Endothelial cell of umbilical vein (primary cell): ENCODE measurements around the gene SH3TC1. TPM values are rescaled to one million over a fixed set of nuclear protein-coding genes. Genes with fewer than 3 reads are reported as not detected.

Source experiments
- BruUV-seq: library from RNA; stranded (reverse); fragments of 400-500 nt; replicated peaks from 2 replicates; lab custom pipeline; 2021; lab: Mats Ljungman, UMichigan
- CTCF ChIA-PET: fragments of 300-600, 350-600 bp; sonication (Branson Sonifier 250); formaldehyde crosslinking; loops from one replicate; lab custom pipeline; 2021; ENCODE audit warnings: antibody characterized with exemption, inconsistent platforms; lab: Charles Lee
- POLR2A ChIA-PET: fragments of 300-600, 350-600 bp; sonication (Branson Sonifier 250); formaldehyde crosslinking; loops from one replicate; lab custom pipeline; 2021; ENCODE audit warnings: antibody characterized with exemption, inconsistent platforms; lab: Charles Lee
- DNase-seq: peaks from one replicate; pipeline ENCODE4 v3.0.0-alpha.2; 2011; ENCODE audit warnings: low read depth, low spot score
- FAIRE-seq: peaks from 2 replicates; lab custom pipeline; 2011; peaks lifted over from hg19 to GRCh38; lab: Jason Lieb, UNC
- H2AFZ ChIP-seq: 2 replicates; pipeline ENCODE4 v1.6.0; 2012; ENCODE audit warnings: low read depth, low read length, control low read depth, inconsistent platforms
- H3K27ac ChIP-seq: 2 replicates; pipeline ENCODE4 v1.5.1; 2011; ENCODE audit warnings: low read depth, mild to moderate bottlenecking, control low read depth, low read length, moderate library complexity; ENCODE audit not compliant: insufficient read depth
- H3K27me3 ChIP-seq, 2 experiments: 2 replicates each; pipeline versions ENCODE4 v1.6.0 to v1.6.1; 2011; ENCODE audit warnings: low read length in 2 of 2, mixed read lengths in 1 of 2; ENCODE audit not compliant: control insufficient read depth in 2 of 2, insufficient read depth in 2 of 2
- H3K36me3 ChIP-seq, 2 experiments: 2 replicates in 1 of 2; 3 replicates in 1 of 2; pipeline ENCODE4 v1.5.1; 2011; ENCODE audit warnings: low read length in 2 of 2, mild to moderate bottlenecking in 1 of 2, moderate library complexity in 1 of 2; ENCODE audit not compliant: control insufficient read depth in 2 of 2, insufficient read depth in 2 of 2; ENCODE audit errors: extremely low read depth in 1 of 2
- H3K4me1 ChIP-seq: 3 replicates; pipeline ENCODE4 v1.5.1; 2011; ENCODE audit warnings: mild to moderate bottlenecking, low read length; ENCODE audit not compliant: control insufficient read depth, insufficient read depth; ENCODE audit errors: extremely low read depth
- H3K4me2 ChIP-seq: 2 replicates; pipeline ENCODE4 v1.6.1; 2011; ENCODE audit warnings: low read length, control low read depth, mixed read lengths; ENCODE audit not compliant: insufficient read depth
- H3K4me3 ChIP-seq, 3 experiments: fragments of 200-600 bp in 1 of 3; sonication (generic), shearing (Covaris generic) in 1 of 3; replicated peaks in 1 of 3; 2 replicates each; pipeline ENCODE4 v1.5.1; 2011 to 2016; ENCODE audit warnings: control low read depth in 3 of 3, low read length in 3 of 3, mild to moderate bottlenecking in 2 of 3, inconsistent platforms in 1 of 3, low read depth in 1 of 3, moderate library complexity in 1 of 3; ENCODE audit not compliant: insufficient read depth in 1 of 3
- H3K79me2 ChIP-seq: 2 replicates; pipeline ENCODE4 v1.6.0; 2012; ENCODE audit warnings: low read length, inconsistent platforms; ENCODE audit not compliant: control insufficient read depth, insufficient read depth
- H3K9ac ChIP-seq: replicated peaks from 2 replicates; pipeline ENCODE3; 2011; ENCODE audit warnings: low read length, control low read depth; ENCODE audit not compliant: insufficient read depth; ENCODE audit errors: extremely low read depth
- H3K9me1 ChIP-seq: replicated peaks from 3 replicates; pipeline ENCODE4 v1.6.0; 2011; ENCODE audit warnings: mild to moderate bottlenecking, low read length; ENCODE audit not compliant: control insufficient read depth, insufficient read depth; ENCODE audit errors: extremely low read depth
- H3K9me3 ChIP-seq: replicated peaks from 2 replicates; pipeline ENCODE4 v1.5.1; 2012; ENCODE audit warnings: low read length, inconsistent platforms; ENCODE audit not compliant: control insufficient read depth, insufficient read depth
- H4K20me1 ChIP-seq: replicated peaks from 2 replicates; pipeline ENCODE3; 2011; ENCODE audit warnings: mild to moderate bottlenecking, low read length; ENCODE audit not compliant: control insufficient read depth, insufficient read depth; ENCODE audit errors: extremely low read depth
- EZH2 ChIP-seq: IDR thresholded peaks from 2 replicates; pipeline ENCODE4 v1.6.1; 2012; ENCODE audit warnings: borderline replicate concordance, low read depth, mild to moderate bottlenecking, moderate library complexity, low read length, inconsistent platforms; ENCODE audit not compliant: severe bottlenecking
- FOS ChIP-seq: IDR thresholded peaks from 2 replicates; pipeline ENCODE4 v1.6.1; 2011; ENCODE audit warnings: mild to moderate bottlenecking, low read length, moderate library complexity, borderline replicate concordance; ENCODE audit not compliant: insufficient read depth
- GATA2 ChIP-seq: IDR thresholded peaks from 2 replicates; pipeline ENCODE4 v1.7.0; 2011; ENCODE audit warnings: low read depth, mild to moderate bottlenecking, moderate library complexity, mixed read lengths, low read length; ENCODE audit not compliant: insufficient read length, insufficient read depth
- JUN ChIP-seq: IDR thresholded peaks from 2 replicates; pipeline ENCODE4 v1.6.1; 2011; ENCODE audit warnings: borderline replicate concordance, low read depth; ENCODE audit not compliant: insufficient read length, insufficient read depth
- MYC ChIP-seq: IDR thresholded peaks from one replicate; pipeline ENCODE4 v1.6.1; 2011; ENCODE audit warnings: mild to moderate bottlenecking, low read depth, low read length
- POLR2A ChIP-seq: IDR thresholded peaks from 2 replicates; pipeline ENCODE4 v1.6.1; 2012; ENCODE audit warnings: low read depth, mild to moderate bottlenecking, control low read depth, low read length
- POLR2AphosphoS5 ChIP-seq: IDR thresholded peaks from 2 replicates; pipeline ENCODE4 v1.6.1; 2012; ENCODE audit warnings: low read depth, mild to moderate bottlenecking, control low read depth, low read length, moderate library complexity; ENCODE audit not compliant: insufficient read depth
- dilution Hi-C: fragments of 300-500 bp; cut with MboI; formaldehyde crosslinking; loops from one replicate; pipeline ENCODE4 v1.15.0; 2019; ENCODE audit warnings: low sequenced_read_pairs; ENCODE audit not compliant: extremely low pct_ligation_motif_present
- intact Hi-C: fragments of 100-400 bp; cut with micrococcal nuclease; formaldehyde crosslinking; loops from one replicate; pipeline ENCODE4 v1.10.0; 2022
- polyA plus RNA-seq, 4 experiments: library from polyadenylated mRNA; depleted of rRNA in 3 of 4; stranded (reverse) in 3 of 4; unstranded in 1 of 4; fragments of >200 nt; gene quantifications; 2 replicates each; pipeline versions ENCODE4 v1.2.1 to v1.2.3, GENCODE V29; 2011 to 2012; ENCODE audit warnings: missing spikeins in 1 of 4
- total RNA-seq: library from RNA; stranded (reverse); gene quantifications from 2 replicates; pipeline ENCODE4 v1.2.3, GENCODE V29; 2021
- TF ChIP-seq, protein P1 (sequence below), 2 donors: IDR thresholded peaks; 1 replicate in 1 of 2; 2 replicates in 1 of 2; pipeline ENCODE4 v1.5.1; 2011; ENCODE audit warnings: low read length in 2 of 2, mild to moderate bottlenecking in 2 of 2, moderate library complexity in 2 of 2, control low read depth in 1 of 2, inconsistent platforms in 1 of 2, low read depth in 1 of 2; ENCODE audit not compliant: insufficient read depth in 1 of 2; ENCODE audit errors: extremely low read depth in 1 of 2
- TF ChIP-seq, protein P2 (sequence below): IDR thresholded peaks from 2 replicates; pipeline ENCODE4 v1.6.1; 2011; ENCODE audit not compliant: insufficient read depth, insufficient read length

Gene SH3TC1
- total and polyA plus RNA-seq, 2 donors (not counting 3 experiments of a cell fraction or from before 2014, with no cell fraction given) = 96.5 to 192 TPM

DNA sequence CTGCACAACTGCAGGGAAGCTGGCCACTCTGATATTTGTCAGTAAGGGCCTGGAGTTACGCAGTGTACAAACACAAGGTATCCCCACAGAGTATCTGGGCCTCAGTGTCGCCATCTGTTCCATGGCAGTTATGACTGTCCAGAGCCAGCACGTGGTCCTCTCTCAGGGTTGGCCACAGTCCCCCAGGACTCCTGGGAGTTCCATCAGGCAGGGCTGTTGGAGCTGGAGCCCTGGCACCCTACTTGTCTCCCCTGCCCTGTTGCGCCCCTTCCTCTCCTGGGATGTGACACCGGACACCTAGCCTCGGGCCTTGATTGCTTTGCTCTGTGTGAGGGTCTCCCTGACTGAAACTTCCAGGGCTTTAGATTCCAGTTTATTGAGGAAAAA, 78.9 kb downstream of the SH3TC1 start:
- TF ChIP-seq JUN (no peak), MYC (no peak), POLR2AphosphoS5 (no peak), FOS (no peak), GATA2 (no peak), POLR2A (no peak), EZH2 (no peak)
- TF ChIP-seq, protein P1, sequence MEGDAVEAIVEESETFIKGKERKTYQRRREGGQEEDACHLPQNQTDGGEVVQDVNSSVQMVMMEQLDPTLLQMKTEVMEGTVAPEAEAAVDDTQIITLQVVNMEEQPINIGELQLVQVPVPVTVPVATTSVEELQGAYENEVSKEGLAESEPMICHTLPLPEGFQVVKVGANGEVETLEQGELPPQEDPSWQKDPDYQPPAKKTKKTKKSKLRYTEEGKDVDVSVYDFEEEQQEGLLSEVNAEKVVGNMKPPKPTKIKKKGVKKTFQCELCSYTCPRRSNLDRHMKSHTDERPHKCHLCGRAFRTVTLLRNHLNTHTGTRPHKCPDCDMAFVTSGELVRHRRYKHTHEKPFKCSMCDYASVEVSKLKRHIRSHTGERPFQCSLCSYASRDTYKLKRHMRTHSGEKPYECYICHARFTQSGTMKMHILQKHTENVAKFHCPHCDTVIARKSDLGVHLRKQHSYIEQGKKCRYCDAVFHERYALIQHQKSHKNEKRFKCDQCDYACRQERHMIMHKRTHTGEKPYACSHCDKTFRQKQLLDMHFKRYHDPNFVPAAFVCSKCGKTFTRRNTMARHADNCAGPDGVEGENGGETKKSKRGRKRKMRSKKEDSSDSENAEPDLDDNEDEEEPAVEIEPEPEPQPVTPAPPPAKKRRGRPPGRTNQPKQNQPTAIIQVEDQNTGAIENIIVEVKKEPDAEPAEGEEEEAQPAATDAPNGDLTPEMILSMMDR (IDR thresholded peaks at IDR 0.05; ENCODE audit: extremely low read depth in 1 of 2, insufficient read depth in 1 of 2, low read depth in 1 of 2, low read length in 2 of 2) = no peak
- TF ChIP-seq, protein P2, sequence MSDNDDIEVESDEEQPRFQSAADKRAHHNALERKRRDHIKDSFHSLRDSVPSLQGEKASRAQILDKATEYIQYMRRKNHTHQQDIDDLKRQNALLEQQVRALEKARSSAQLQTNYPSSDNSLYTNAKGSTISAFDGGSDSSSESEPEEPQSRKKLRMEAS = no peak
- DNase-seq (no peak), FAIRE-seq (no peak)
- no peaks in the 10 kb centered on the region for H3K36me3 ChIP-seq
- peaks cover 10% of the 10 kb centered on the region for H3K4me1 ChIP-seq
- peak overlapping the region; percentile 21 for H3K9ac ChIP-seq
- ChIA-PET POLR2A (interaction anchor here (1.1 to 1.5 kb wide), 2 partner anchors 9 to 20 kb away, joined by 6 to 9 read pairs; partner anchors contain the start of gene HTRA3), CTCF (interaction anchor here (1.0 to 2.6 kb wide), 5 partner anchors 8 to 133 kb away, joined by 3 to 13 read pairs (median 10); partner anchors contain the start of gene HTRA3)
- H3K27ac ChIP-seq = peak overlapping the region; percentile 48
- intact Hi-C loops (no loop called here), dilution Hi-C loops (no loop called here)
- no peaks in the 10 kb centered on the region for H3K9me1 ChIP-seq
- BruUV-seq = no TSS peak
- H3K79me2 ChIP-seq = no peaks in the 10 kb centered on the region
- no peaks in the 10 kb centered on the region for H3K9me3 ChIP-seq
- H3K4me3 ChIP-seq = no peak overlapping the region
- H4K20me1 ChIP-seq = no peaks in the 10 kb centered on the region
- no peaks in the 10 kb centered on the region for H3K27me3 ChIP-seq
- H2AFZ ChIP-seq = peak overlapping the region; percentile 55
- no peak overlapping the region for H3K4me2 ChIP-seq
